Glutamatergic neuron (in vitro differentiated cells): ENCODE data around the gene PTPN4. TPM values are rescaled to one million over a fixed set of nuclear protein-coding genes. Genes with fewer than 3 reads are reported as not detected.

Experiments used
- DNase-seq: peaks from one replicate; pipeline ENCODE4 v3.0.0; 2022
- H3K27ac Mint-ChIP-seq: one replicate; pipeline ENCODE4 v1.8.0; 2020; ENCODE audit warnings: mild to moderate bottlenecking, mixed read lengths, inconsistent platforms; ENCODE audit not compliant: unreplicated experiment
- H3K27me3 Mint-ChIP-seq: one replicate; pipeline ENCODE4 v1.8.0; 2020; ENCODE audit warnings: mild to moderate bottlenecking, moderate library complexity, mixed read lengths, inconsistent platforms; ENCODE audit not compliant: unreplicated experiment
- H3K36me3 Mint-ChIP-seq: one replicate; pipeline ENCODE4 v1.8.0; 2020; ENCODE audit warnings: mild to moderate bottlenecking, mixed read lengths, inconsistent platforms; ENCODE audit not compliant: unreplicated experiment
- H3K4me1 Mint-ChIP-seq: one replicate; pipeline ENCODE4 v1.8.0; 2020; ENCODE audit warnings: mild to moderate bottlenecking, low read depth, mixed read lengths, inconsistent platforms; ENCODE audit not compliant: unreplicated experiment
- H3K4me3 Mint-ChIP-seq: one replicate; pipeline ENCODE4 v1.8.0; 2020; ENCODE audit warnings: mild to moderate bottlenecking, mixed read lengths, inconsistent platforms; ENCODE audit not compliant: unreplicated experiment
- H3K9me3 Mint-ChIP-seq: one replicate; pipeline ENCODE4 v1.8.0; 2020; ENCODE audit warnings: mild to moderate bottlenecking, moderate library complexity, mixed read lengths, inconsistent platforms; ENCODE audit not compliant: unreplicated experiment
- total RNA-seq: library from RNA; stranded (reverse); fragmentation: NEBNext Ultra II Directional; extraction: Animal tissue kit (Norgen Biotek cat#: 25700); gene quantifications from one replicate; pipeline ENCODE4 v1.2.1, GENCODE V29; 2021; ENCODE audit not compliant: unreplicated experiment
- TF ChIP-seq, protein P1 (sequence below): fragments of 200-600 bp; sonication (generic); IDR thresholded peaks from one replicate; pipeline ENCODE4 v1.5.0; 2021; ENCODE audit not compliant: partially characterized antibody, unreplicated experiment

PTPN4 gene
- total RNA-seq, 1 donor from 2014 or later: 91.7 TPM

DNA sequence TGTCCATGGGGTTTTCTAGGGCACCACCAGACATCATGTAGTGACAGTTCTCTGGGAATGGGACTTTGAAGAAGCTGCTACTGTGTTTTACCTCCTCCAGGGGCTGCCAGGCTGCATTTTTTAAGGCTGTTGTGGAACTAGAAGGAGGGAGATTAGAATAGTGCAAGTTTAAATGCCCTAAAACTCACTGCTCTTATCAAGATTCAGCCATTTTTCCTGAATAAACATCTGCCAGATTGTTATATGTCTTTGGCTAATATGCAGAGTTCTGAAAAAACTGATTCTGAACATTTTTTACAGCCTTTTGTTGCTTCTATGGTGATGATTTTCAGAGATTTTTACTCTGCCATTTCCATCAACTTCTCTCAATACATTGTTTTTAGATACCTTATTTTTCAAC, 244.5 kb downstream of the PTPN4 start:
- Mint-ChIP-seq H3K27me3 (peaks cover 2% of the 10 kb centered on the region), H3K9me3 (peaks cover 2% of the 10 kb centered on the region), H3K4me3 (no peak overlapping the region), H3K4me1 (no peaks in the 10 kb centered on the region), H3K36me3 (peaks cover 4% of the 10 kb centered on the region), H3K27ac (no peak overlapping the region)
- DNase-seq: no peak
- TF ChIP-seq, protein P1, sequence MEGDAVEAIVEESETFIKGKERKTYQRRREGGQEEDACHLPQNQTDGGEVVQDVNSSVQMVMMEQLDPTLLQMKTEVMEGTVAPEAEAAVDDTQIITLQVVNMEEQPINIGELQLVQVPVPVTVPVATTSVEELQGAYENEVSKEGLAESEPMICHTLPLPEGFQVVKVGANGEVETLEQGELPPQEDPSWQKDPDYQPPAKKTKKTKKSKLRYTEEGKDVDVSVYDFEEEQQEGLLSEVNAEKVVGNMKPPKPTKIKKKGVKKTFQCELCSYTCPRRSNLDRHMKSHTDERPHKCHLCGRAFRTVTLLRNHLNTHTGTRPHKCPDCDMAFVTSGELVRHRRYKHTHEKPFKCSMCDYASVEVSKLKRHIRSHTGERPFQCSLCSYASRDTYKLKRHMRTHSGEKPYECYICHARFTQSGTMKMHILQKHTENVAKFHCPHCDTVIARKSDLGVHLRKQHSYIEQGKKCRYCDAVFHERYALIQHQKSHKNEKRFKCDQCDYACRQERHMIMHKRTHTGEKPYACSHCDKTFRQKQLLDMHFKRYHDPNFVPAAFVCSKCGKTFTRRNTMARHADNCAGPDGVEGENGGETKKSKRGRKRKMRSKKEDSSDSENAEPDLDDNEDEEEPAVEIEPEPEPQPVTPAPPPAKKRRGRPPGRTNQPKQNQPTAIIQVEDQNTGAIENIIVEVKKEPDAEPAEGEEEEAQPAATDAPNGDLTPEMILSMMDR: no peak

DNA sequence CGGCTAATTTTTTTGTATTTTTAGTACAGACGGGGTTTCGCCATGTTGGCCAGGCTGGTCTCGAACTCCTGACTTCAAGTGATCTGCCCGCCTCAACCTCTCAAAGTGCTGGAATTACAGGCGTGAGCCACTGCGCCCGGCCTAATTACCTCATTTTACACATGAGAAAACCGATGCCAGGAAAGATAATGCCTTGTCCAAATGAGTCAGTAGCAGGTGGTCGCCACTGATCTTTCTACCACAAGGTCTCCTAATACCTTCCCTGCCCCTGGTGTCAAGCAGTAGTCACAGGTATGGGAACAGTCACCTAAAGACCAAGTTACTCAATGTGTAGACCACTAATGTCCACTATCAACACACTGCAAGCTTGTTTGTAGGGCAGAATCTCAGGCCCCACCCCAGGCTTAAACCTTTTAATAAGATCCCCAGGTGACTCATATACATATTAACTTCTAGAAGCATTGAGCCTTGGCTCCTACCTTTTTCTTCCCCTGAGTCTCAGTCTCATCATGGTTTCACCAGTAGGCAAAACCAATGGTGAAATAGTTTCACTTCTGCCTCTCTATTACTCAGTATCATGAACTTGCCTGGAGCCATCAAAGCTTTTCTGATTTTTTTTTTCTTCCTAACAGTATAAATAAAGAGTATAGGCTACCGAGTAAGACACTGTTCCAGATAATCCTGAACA, 246.3 kb downstream of the PTPN4 start:
- DNase-seq: no peak
- no peak overlapping the region for H3K4me3 Mint-ChIP-seq
- no peaks in the 10 kb centered on the region for H3K4me1 Mint-ChIP-seq
- peaks cover 2% of the 10 kb centered on the region for H3K9me3 Mint-ChIP-seq
- H3K36me3 Mint-ChIP-seq: peaks cover 4% of the 10 kb centered on the region
- no peak overlapping the region for H3K27ac Mint-ChIP-seq
- H3K27me3 Mint-ChIP-seq: peaks cover 2% of the 10 kb centered on the region
- TF ChIP-seq, protein P1: no peak

DNA sequence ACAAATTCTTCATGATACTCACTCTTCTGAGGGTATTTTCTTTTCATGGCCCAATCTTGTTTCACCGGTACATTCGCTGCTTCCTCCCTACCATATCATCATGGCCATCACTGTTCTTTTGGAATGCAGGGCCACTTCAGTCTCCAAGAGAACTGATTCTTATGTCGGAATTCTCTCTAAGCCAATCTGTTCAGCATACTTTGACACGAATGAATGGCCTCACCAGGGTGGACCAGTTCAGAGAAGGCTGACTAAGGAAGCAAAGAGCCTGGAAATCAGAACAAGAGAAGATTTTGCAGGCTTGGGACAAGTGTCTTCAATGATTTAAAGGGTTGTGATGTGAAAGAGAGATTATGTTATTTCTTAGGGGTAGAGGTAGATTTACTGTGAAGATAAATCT, 248.1 kb downstream of the PTPN4 start:
- H3K27me3 Mint-ChIP-seq: peaks cover 6% of the 10 kb centered on the region
- H3K27ac Mint-ChIP-seq: no peak overlapping the region
- no peak for DNase-seq
- peaks cover 4% of the 10 kb centered on the region for H3K36me3 Mint-ChIP-seq
- no peaks in the 10 kb centered on the region for H3K9me3 Mint-ChIP-seq
- H3K4me3 Mint-ChIP-seq: no peak overlapping the region
- peaks cover 5% of the 10 kb centered on the region for H3K4me1 Mint-ChIP-seq
- TF ChIP-seq, protein P1: no peak

DNA sequence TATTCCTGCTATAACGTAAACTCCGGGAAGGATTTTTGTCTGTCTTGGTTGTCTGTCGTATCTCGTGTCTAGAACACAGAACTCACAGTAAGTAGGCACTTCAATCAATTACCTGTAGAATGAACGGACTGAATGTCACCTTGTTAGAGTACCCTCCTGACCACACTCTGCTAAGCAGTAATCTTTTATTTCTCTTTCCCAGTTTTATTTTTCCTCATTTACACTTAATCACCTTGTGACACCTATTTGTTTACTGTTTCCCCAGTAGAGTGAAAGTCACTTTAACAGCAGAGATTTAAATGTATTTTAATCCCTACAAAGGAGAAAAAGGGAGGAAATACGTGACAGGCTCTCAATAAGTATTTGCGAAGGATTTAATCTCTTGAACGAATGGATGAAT, 252.6 kb downstream of the PTPN4 start:
- Mint-ChIP-seq H3K36me3 (peaks cover 4% of the 10 kb centered on the region), H3K9me3 (no peaks in the 10 kb centered on the region), H3K4me3 (peak overlapping the region; percentile 84), H3K27me3 (peaks cover 6% of the 10 kb centered on the region), H3K4me1 (peaks cover 15% of the 10 kb centered on the region), H3K27ac (peak overlapping the region; percentile 3)
- DNase-seq: no peak
- TF ChIP-seq, protein P1: no peak

DNA sequence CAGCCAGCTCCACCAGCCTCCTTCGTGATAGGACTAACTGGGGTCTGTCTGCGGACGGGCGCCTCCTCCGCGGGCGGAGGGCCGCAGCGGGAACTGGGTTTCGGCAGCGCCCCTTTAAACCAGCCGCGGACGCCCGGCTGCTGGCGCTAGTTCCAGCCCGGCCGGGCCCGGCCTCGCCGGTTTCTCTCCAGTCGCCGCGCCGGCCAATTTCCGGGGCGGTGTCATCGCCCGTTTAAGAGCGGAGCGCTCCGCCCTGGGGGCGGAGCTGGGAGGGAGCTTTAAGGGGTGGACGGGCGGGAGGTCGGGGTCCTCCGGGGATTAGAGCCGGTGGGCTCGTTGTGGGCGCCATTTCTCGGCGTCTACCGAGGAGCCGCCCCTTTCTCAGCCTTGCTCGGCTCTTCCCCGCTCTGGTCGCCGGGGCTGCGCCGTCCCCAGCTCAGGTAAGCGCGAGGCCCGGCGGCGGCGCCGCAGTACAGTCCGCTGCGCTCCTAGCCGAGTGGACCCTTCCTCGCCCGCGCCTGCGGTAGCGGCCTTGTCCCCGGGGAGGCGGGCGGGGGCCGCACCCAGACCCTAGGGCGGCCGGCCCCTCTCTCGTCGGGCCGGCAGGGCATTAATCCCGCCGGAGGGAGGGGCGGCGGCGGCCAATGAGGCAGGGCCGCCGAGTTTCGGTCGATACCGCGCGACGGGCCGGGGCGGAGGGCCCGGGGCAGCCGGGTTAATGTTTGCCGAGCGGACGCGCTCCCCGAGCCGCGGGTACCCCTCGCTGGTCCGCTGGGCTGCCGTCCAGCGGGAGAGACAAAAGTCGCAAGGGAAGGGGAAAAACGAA, 253.3 kb downstream of the PTPN4 start, which contains the start of gene EPB41L5:
Gene EPB41L5 (plus strand): TSS at position 307 of the 826 bp plus-strand sequence. CDS start 6,008 bp downstream, outside the sequence.
- Mint-ChIP-seq H3K9me3 (no peaks in the 10 kb centered on the region), H3K4me1 (peaks cover 15% of the 10 kb centered on the region)

More for the DNA sequence above, 253.3 kb downstream of the PTPN4 start, which contains the start of gene EPB41L5:
- TF ChIP-seq, protein P1: no peak
- Mint-ChIP-seq H3K36me3 (peaks cover under 1% of the 10 kb centered on the region), H3K27me3 (peaks cover 6% of the 10 kb centered on the region), H3K4me3 (peak within 1 kb of the TSS; percentile 84), H3K27ac (peak within 1 kb of the TSS; percentile 81)
- DNase-seq: peak; percentile 95
